GM18508 (cell line): Measurements from ENCODE around the gene KDELR1.
A peak's percentile ranks its signal among the peaks of the same experiment; 100 is the strongest.
"Not testable (repeated sequence)": the region's sequence is repeated elsewhere in the genome, so short reads cannot be mapped to it uniquely, and the experiment has no call there.

Experiments used
- ATAC-seq: cut with Tn5 transposase; IDR thresholded peaks from one replicate; pipeline ENCODE4 v1.9.1; 2021; ENCODE audit warnings: moderate number of reproducible peaks; ENCODE audit not compliant: insufficient read depth, unreplicated experiment

Gene KDELR1

GRCh38 chr19:48372904-48373303 lies 18.4 kb downstream of the KDELR1 start:
- ATAC-seq: no peak

GRCh38 chr19:48371771-48372170 lies 19.6 kb downstream of the KDELR1 start:
- not testable (repeated sequence) for ATAC-seq

GRCh38 chr19:48371367-48371766 lies 20.0 kb downstream of the KDELR1 start:
- no peak for ATAC-seq

GRCh38 chr19:48370955-48371354 lies 20.4 kb downstream of the KDELR1 start:
- no peak for ATAC-seq

GRCh38 chr19:48368936-48369335 lies 22.4 kb downstream of the KDELR1 start:
- ATAC-seq: no peak

- no peak for ATAC-seq
Measured at GRCh38 chr19:48367855-48368254, 23.5 kb downstream of the KDELR1 start.

- ATAC-seq: no peak
Measured at GRCh38 chr19:48365602-48366001, 25.7 kb downstream of the KDELR1 start.

- ATAC-seq: no peak
Measured at GRCh38 chr19:48364598-48365348, 26.6 kb downstream of the KDELR1 start.

- ATAC-seq: peak; percentile 41
Measured at GRCh38 chr19:48363810-48364597, 27.3 kb downstream of the KDELR1 start, which contains the start of the genes SYNGR4 and TMEM143. SYNGR4 (plus strand) TSS chr19:48364367; CDS start chr19:48365843, 1,476 bp downstream. TMEM143 (minus strand) TSS chr19:48363940; CDS start chr19:48363920, 20 bp downstream.

- no peak for ATAC-seq
Measured at GRCh38 chr19:48363500-48363809, 27.9 kb downstream of the KDELR1 start.

- no peak for ATAC-seq
Measured at GRCh38 chr19:48362716-48363499, 28.4 kb downstream of the KDELR1 start.

- no peak for ATAC-seq
Measured at GRCh38 chr19:48361912-48362311, 29.4 kb downstream of the KDELR1 start.

GRCh38 chr19:48359123-48359522 lies 32.2 kb downstream of the KDELR1 start:
- no peak for ATAC-seq

- ATAC-seq: no peak
Measured at GRCh38 chr19:48355365-48355954, 35.9 kb downstream of the KDELR1 start.

GRCh38 chr19:48354332-48354992 lies 36.9 kb downstream of the KDELR1 start:
- no peak for ATAC-seq

GRCh38 chr19:48353677-48354076 lies 37.7 kb downstream of the KDELR1 start:
- ATAC-seq: no peak

GRCh38 chr19:48351341-48351752 lies 40.0 kb downstream of the KDELR1 start:
- ATAC-seq: no peak

- no peak for ATAC-seq
Measured at GRCh38 chr19:48350856-48351255, 40.5 kb downstream of the KDELR1 start.

- no peak for ATAC-seq
Measured at GRCh38 chr19:48348737-48349136, 42.6 kb downstream of the KDELR1 start.

- no peak for ATAC-seq
Measured at GRCh38 chr19:48348045-48348444, 43.3 kb downstream of the KDELR1 start.
